Measurements from ENCODE around the gene PPP2R2C.

PPP2R2C gene

GRCh38 chr4:6394671-6395081, 77.7 kb downstream of the PPP2R2C start:
- DNase-seq, result no peak

GRCh38 chr4:6393544-6394475, 78.6 kb downstream of the PPP2R2C start:
- DNase-seq, result no peak

- no peak for DNase-seq
Measured at GRCh38 chr4:6393066-6393465, 79.3 kb downstream of the PPP2R2C start.

- no peak for DNase-seq
Measured at GRCh38 chr4:6392407-6392806, 80.0 kb downstream of the PPP2R2C start.

GRCh38 chr4:6391852-6392188, 80.6 kb downstream of the PPP2R2C start:
- DNase-seq, result no peak

GRCh38 chr4:6391186-6391851, 81.1 kb downstream of the PPP2R2C start:
- no peak for DNase-seq

GRCh38 chr4:6390356-6390755, 82.1 kb downstream of the PPP2R2C start:
- no peak for DNase-seq

GRCh38 chr4:6389142-6389825, 83.1 kb downstream of the PPP2R2C start:
- DNase-seq, result no peak

GRCh38 chr4:6388713-6389112, 83.7 kb downstream of the PPP2R2C start:
- DNase-seq, result no peak

GRCh38 chr4:6387946-6388345, 84.5 kb downstream of the PPP2R2C start:
- DNase-seq, result no peak

GRCh38 chr4:6386091-6386490, 86.3 kb downstream of the PPP2R2C start:
- no peak for DNase-seq

GRCh38 chr4:6385288-6385687, 87.1 kb downstream of the PPP2R2C start:
- no peak for DNase-seq

- DNase-seq, result no peak
Measured at GRCh38 chr4:6384541-6384940, 87.9 kb downstream of the PPP2R2C start.

- DNase-seq, result no peak
Measured at GRCh38 chr4:6383929-6384328, 88.5 kb downstream of the PPP2R2C start.

GRCh38 chr4:6383009-6383404, 89.4 kb downstream of the PPP2R2C start:
- DNase-seq, result no peak

- DNase-seq, result no peak
Measured at GRCh38 chr4:6381571-6382123, 90.8 kb downstream of the PPP2R2C start.

GRCh38 chr4:6380746-6381410, 91.5 kb downstream of the PPP2R2C start:
- DNase-seq, result no peak

GRCh38 chr4:6379767-6380745, 92.4 kb downstream of the PPP2R2C start:
- DNase-seq, result no peak

GRCh38 chr4:6378493-6379445, 93.6 kb downstream of the PPP2R2C start:
- no peak for DNase-seq
